HepG2 (cell line): ENCODE measurements around the gene CNKSR3. TPM values are rescaled to one million over a fixed set of nuclear protein-coding genes. Genes with fewer than 3 reads are reported as not detected.

Experiments used
- ARNT2 ChIP-seq: sonication (generic); formaldehyde crosslinking; IDR thresholded peaks from 2 replicates; pipeline ENCODE4 v1.8.0; 2022; ENCODE audit warnings: mild to moderate bottlenecking, low read depth, missing genetic modification reagents, moderate library complexity
- FIP1L1 ChIP-seq: fragments of 200-400 bp; formaldehyde crosslinking; IDR thresholded peaks from 2 replicates; pipeline ENCODE4 v1.6.1; 2018; ENCODE audit warnings: low read depth, mild to moderate bottlenecking, low read length, moderate library complexity, borderline replicate concordance; ENCODE audit not compliant: insufficient read depth
- GATA4 ChIP-seq: sonication (generic); IDR thresholded peaks from 2 replicates; pipeline ENCODE4 v1.6.1; 2016; ENCODE audit warnings: antibody characterized with exemption, low read depth, borderline replicate concordance
- HOXA9 ChIP-seq: sonication (generic); formaldehyde crosslinking; IDR thresholded peaks from 2 replicates; pipeline ENCODE4 v1.8.1; 2022; ENCODE audit warnings: missing genetic modification reagents, mild to moderate bottlenecking, moderate library complexity, borderline replicate concordance
- IKZF1 ChIP-seq: fragments of 450-650 bp; IDR thresholded peaks from 2 replicates; pipeline ENCODE4 v1.7.1; 2016
- JARID2 ChIP-seq: sonication (generic); formaldehyde crosslinking; IDR thresholded peaks from 2 replicates; pipeline ENCODE4 v1.8.1; 2023; ENCODE audit warnings: missing genetic modification reagents, inconsistent platforms; ENCODE audit not compliant: insufficient replicate concordance
- NFATC3 ChIP-seq: sonication (generic); formaldehyde crosslinking; IDR thresholded peaks from 2 replicates; pipeline ENCODE4 v1.5.1; 2020; ENCODE audit warnings: mild to moderate bottlenecking, missing genetic modification reagents
- RAD51 ChIP-seq: fragments of 450-650 bp; IDR thresholded peaks from 2 replicates; pipeline ENCODE4 v1.6.1; 2016; ENCODE audit warnings: borderline replicate concordance
- RCOR2 ChIP-seq: IDR thresholded peaks from 2 replicates; pipeline ENCODE4 v1.6.1; 2016; ENCODE audit warnings: missing biosample characterization, missing genetic modification reagents
- RFX3 ChIP-seq: IDR thresholded peaks from 2 replicates; pipeline ENCODE4 v1.6.1; 2016; ENCODE audit warnings: missing biosample characterization, missing genetic modification reagents
- RNF219 ChIP-seq: sonication (generic); formaldehyde crosslinking; IDR thresholded peaks from 2 replicates; pipeline ENCODE4 v1.5.0; 2020; ENCODE audit warnings: mild to moderate bottlenecking, missing genetic modification reagents
- SMAD3 ChIP-seq: sonication (generic); formaldehyde crosslinking; IDR thresholded peaks from 2 replicates; pipeline ENCODE4 v1.4.0; 2020; ENCODE audit warnings: missing genetic modification reagents
- SOX6 ChIP-seq, 2 experiments: fragments of 450-650 bp in 1 of 2; sonication (generic) in 1 of 2; formaldehyde crosslinking in 1 of 2; IDR thresholded peaks; 2 replicates each; pipeline versions ENCODE4 v1.4.0 to v1.6.1; 2017 to 2020; ENCODE audit warnings: antibody characterized with exemption in 1 of 2, mild to moderate bottlenecking in 1 of 2, missing genetic modification reagents in 1 of 2
- TAF1 ChIP-seq: sonication (generic); formaldehyde crosslinking; IDR thresholded peaks from 2 replicates; pipeline ENCODE4 v1.4.0; 2020; ENCODE audit warnings: missing genetic modification reagents
- ZBTB20 ChIP-seq: sonication (generic); formaldehyde crosslinking; IDR thresholded peaks from 2 replicates; pipeline ENCODE4 v1.8.1; 2023; ENCODE audit warnings: missing genetic modification reagents, low read depth, mild to moderate bottlenecking, borderline replicate concordance
- ZBTB21 ChIP-seq: sonication (generic); formaldehyde crosslinking; IDR thresholded peaks from 2 replicates; pipeline ENCODE4 v1.4.0; 2020; ENCODE audit warnings: missing genetic modification reagents
- ZNF577 ChIP-seq: sonication (generic); formaldehyde crosslinking; IDR thresholded peaks from 2 replicates; pipeline ENCODE4 v1.4.0; 2020; ENCODE audit warnings: mild to moderate bottlenecking, low read depth, missing genetic modification reagents, borderline replicate concordance
- ZNF687 ChIP-seq: sonication (generic); formaldehyde crosslinking; IDR thresholded peaks from 2 replicates; pipeline ENCODE4 v1.5.1; 2020; ENCODE audit warnings: mild to moderate bottlenecking, missing genetic modification reagents, moderate library complexity
- polyA plus RNA-seq, 8 experiments: library from polyadenylated mRNA; depleted of rRNA in 3 of 8; stranded (reverse) in 7 of 8; unstranded in 1 of 8; fragments of >200 nt; fragmentation: Illumina TruSeq in 4 of 8; extraction: Trizol in 4 of 8; gene quantifications; 2 replicates each; pipeline versions ENCODE4 v1.2.1 to v1.2.3, GENCODE V29; 2011 to 2016; ENCODE audit warnings: low read depth in 4 of 8, missing spikeins in 1 of 8, mixed read lengths in 1 of 8; ENCODE audit not compliant: insufficient read depth in 1 of 8
- total RNA-seq, 5 experiments: library from RNA; depleted of rRNA; stranded (reverse); fragments of >200 nt; fragmentation: Illumina TruSeq; extraction: Trizol; gene quantifications; 2 replicates each; pipeline ENCODE4 v1.2.3, GENCODE V29; 2016; ENCODE audit warnings: low read depth in 1 of 5
- TF ChIP-seq, protein P1 (sequence below): sonication (generic); formaldehyde crosslinking; IDR thresholded peaks from 2 replicates; pipeline ENCODE4 v1.4.0; 2020; ENCODE audit warnings: missing genetic modification reagents
- TF ChIP-seq, protein P2 (sequence below), 2 experiments: fragments of 450-650 bp in 1 of 2; sonication (generic) in 1 of 2; formaldehyde crosslinking; IDR thresholded peaks; 2 replicates each; pipeline versions ENCODE4 v1.5.0 to v1.8.0; 2020 to 2022; ENCODE audit warnings: mild to moderate bottlenecking in 1 of 2, missing genetic modification reagents in 1 of 2

The CNKSR3 gene
- total and polyA plus RNA-seq, 2 of the 13 experiments (the other 11 are each of a cell fraction or from before 2014, with no cell fraction given), result 9.2 to 38.6 TPM

GRCh38 chr6:154440022-154440421 is 70.5 kb downstream of the CNKSR3 start (continued):
- TF ChIP-seq, protein P1, sequence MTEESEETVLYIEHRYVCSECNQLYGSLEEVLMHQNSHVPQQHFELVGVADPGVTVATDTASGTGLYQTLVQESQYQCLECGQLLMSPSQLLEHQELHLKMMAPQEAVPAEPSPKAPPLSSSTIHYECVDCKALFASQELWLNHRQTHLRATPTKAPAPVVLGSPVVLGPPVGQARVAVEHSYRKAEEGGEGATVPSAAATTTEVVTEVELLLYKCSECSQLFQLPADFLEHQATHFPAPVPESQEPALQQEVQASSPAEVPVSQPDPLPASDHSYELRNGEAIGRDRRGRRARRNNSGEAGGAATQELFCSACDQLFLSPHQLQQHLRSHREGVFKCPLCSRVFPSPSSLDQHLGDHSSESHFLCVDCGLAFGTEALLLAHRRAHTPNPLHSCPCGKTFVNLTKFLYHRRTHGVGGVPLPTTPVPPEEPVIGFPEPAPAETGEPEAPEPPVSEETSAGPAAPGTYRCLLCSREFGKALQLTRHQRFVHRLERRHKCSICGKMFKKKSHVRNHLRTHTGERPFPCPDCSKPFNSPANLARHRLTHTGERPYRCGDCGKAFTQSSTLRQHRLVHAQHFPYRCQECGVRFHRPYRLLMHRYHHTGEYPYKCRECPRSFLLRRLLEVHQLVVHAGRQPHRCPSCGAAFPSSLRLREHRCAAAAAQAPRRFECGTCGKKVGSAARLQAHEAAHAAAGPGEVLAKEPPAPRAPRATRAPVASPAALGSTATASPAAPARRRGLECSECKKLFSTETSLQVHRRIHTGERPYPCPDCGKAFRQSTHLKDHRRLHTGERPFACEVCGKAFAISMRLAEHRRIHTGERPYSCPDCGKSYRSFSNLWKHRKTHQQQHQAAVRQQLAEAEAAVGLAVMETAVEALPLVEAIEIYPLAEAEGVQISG (CRISPR knock-in tag), result peak; percentile 71; the same call in 1 of the 2 replicates
- TF ChIP-seq GATA4 (no peak), IKZF1 (no peak), FIP1L1 (no peak), SMAD3 (CRISPR knock-in tag) (peak; percentile 69; the same call in 1 of the 2 replicates), SOX6 (IDR thresholded peaks at IDR 0.05) (no peak; the same call in 1 of the 2 replicates), SOX6 (CRISPR knock-in tag; IDR thresholded peaks at IDR 0.05) (peak; percentile 100), ARNT2 (CRISPR knock-in tag) (peak; percentile 61; the same call in 1 of the 2 replicates), RFX3 (CRISPR knock-in tag) (no peak), RNF219 (CRISPR knock-in tag) (peak; percentile 90; the same call in 1 of the 2 replicates), ZBTB20 (peak; percentile 67; the same call in 1 of the 2 replicates), RAD51 (no peak), RCOR2 (peak; percentile 89), JARID2 (CRISPR knock-in tag) (no peak), ZNF687 (peak; percentile 10; the same call in 1 of the 2 replicates), ZBTB21 (peak; percentile 73; the same call in 1 of the 2 replicates), ZNF577 (no peak), NFATC3 (CRISPR knock-in tag) (no peak), HOXA9 (CRISPR knock-in tag) (no peak), TAF1 (CRISPR knock-in tag) (no peak)
- TF ChIP-seq, protein P2, sequence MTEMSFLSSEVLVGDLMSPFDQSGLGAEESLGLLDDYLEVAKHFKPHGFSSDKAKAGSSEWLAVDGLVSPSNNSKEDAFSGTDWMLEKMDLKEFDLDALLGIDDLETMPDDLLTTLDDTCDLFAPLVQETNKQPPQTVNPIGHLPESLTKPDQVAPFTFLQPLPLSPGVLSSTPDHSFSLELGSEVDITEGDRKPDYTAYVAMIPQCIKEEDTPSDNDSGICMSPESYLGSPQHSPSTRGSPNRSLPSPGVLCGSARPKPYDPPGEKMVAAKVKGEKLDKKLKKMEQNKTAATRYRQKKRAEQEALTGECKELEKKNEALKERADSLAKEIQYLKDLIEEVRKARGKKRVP (CRISPR knock-in tag; IDR thresholded peaks at IDR 0.05), result peak in 1 of 2 experiments; percentile 81; a peak in 2 of 4 replicates
